Liver (tissue), 3 donors: ENCODE data around the gene SYT6.

ENCODE experiments used
- CTCF ChIP-seq: fragments of 150-350 bp; IDR thresholded peaks from 2 replicates; pipeline ENCODE4 v1.5.1; 2017; ENCODE audit warnings: improper control_type of control experiment, low read depth, low read length; ENCODE audit not compliant: missing input control
- GABPA ChIP-seq, 2 donors: IDR thresholded peaks in 1 of 2; conservative IDR thresholded peaks in 1 of 2; 2 replicates each; pipeline ENCODE4 v1.6.1; 2016; ENCODE audit warnings: antibody characterized with exemption in 2 of 2, mild to moderate bottlenecking in 1 of 2, moderate library complexity in 1 of 2
- RAD21 ChIP-seq, 2 donors: IDR thresholded peaks; 2 replicates each; pipeline ENCODE4 v1.6.1; 2016; ENCODE audit warnings: antibody characterized with exemption in 2 of 2, mild to moderate bottlenecking in 2 of 2
- REST ChIP-seq: IDR thresholded peaks from 2 replicates; pipeline ENCODE4 v1.6.1; 2016; ENCODE audit warnings: antibody characterized with exemption, mild to moderate bottlenecking
- RXRA ChIP-seq, 2 donors: IDR thresholded peaks; 2 replicates each; pipeline ENCODE4 v1.6.1; 2017 to 2018; ENCODE audit warnings: antibody characterized with exemption in 2 of 2, mild to moderate bottlenecking in 1 of 2
- SP1 ChIP-seq: IDR thresholded peaks from 2 replicates; pipeline ENCODE4 v1.6.1; 2018; ENCODE audit warnings: antibody characterized with exemption, mild to moderate bottlenecking
- TAF1 ChIP-seq: conservative IDR thresholded peaks from 2 replicates; pipeline ENCODE4 v1.6.1; 2016; ENCODE audit warnings: antibody characterized with exemption, mild to moderate bottlenecking
- YY1 ChIP-seq: IDR thresholded peaks from 2 replicates; pipeline ENCODE4 v1.6.1; 2016; ENCODE audit warnings: antibody characterized with exemption, mild to moderate bottlenecking
- donor health status: healthy.
- donor health status: healthy.

GRCh38 chr1:114201486-114201885 lies 47.8 kb upstream of the SYT6 start:
- TF ChIP-seq CTCF (no peak), SP1 (no peak), TAF1 (no peak), REST (no peak), RXRA (IDR thresholded peaks at IDR 0.05) (no peak), YY1 (no peak), RAD21 (IDR thresholded peaks at IDR 0.05) (no peak), GABPA (IDR thresholded peaks at IDR 0.05 in 1 of 2, conservative IDR thresholded peaks at IDR 0.05 in 1 of 2) (no peak)
